ENCODE measurements around the gene ECEL1.
"Not testable (repeated sequence)": the region's sequence is repeated elsewhere in the genome, so short reads cannot be mapped to it uniquely, and the experiment has no call there.

Gene ECEL1

GRCh38 chr2:232487385-232488096, at the start of gene ECEL1:
Gene ECEL1 (minus strand): TSS chr2:232487834. CDS start chr2:232486653, 1,181 bp downstream.
- FAIRE-seq, result no peak

GRCh38 chr2:232537079-232537478, 49.4 kb upstream of the ECEL1 start:
- FAIRE-seq, result no peak

- no peak for FAIRE-seq
Observed at GRCh38 chr2:232535761-232536530, 48.3 kb upstream of the ECEL1 start.

GRCh38 chr2:232534940-232535651, 47.5 kb upstream of the ECEL1 start:
- FAIRE-seq, result no peak

GRCh38 chr2:232533944-232534710, 46.5 kb upstream of the ECEL1 start:
- no peak for FAIRE-seq

- not testable (repeated sequence) for FAIRE-seq
Observed at GRCh38 chr2:232532821-232533220, 45.2 kb upstream of the ECEL1 start.

- no peak for FAIRE-seq
Observed at GRCh38 chr2:232532419-232532818, 44.8 kb upstream of the ECEL1 start.

- FAIRE-seq, result no peak
Observed at GRCh38 chr2:232530626-232531260, 43.1 kb upstream of the ECEL1 start.

GRCh38 chr2:232529806-232530547, 42.3 kb upstream of the ECEL1 start:
- FAIRE-seq, result no peak

GRCh38 chr2:232528746-232529460, 41.3 kb upstream of the ECEL1 start:
- FAIRE-seq, result no peak

- no peak for FAIRE-seq
Observed at GRCh38 chr2:232527905-232528470, 40.4 kb upstream of the ECEL1 start.

GRCh38 chr2:232526372-232526941, 38.8 kb upstream of the ECEL1 start:
- no peak for FAIRE-seq

- no peak for FAIRE-seq
Observed at GRCh38 chr2:232525791-232526371, 38.2 kb upstream of the ECEL1 start, which contains the start of gene CHRND. Gene CHRND (plus strand): TSS chr2:232526160. CDS start chr2:232526216, 56 bp downstream.

GRCh38 chr2:232525199-232525598, 37.6 kb upstream of the ECEL1 start:
- FAIRE-seq, result no peak

GRCh38 chr2:232524771-232525170, 37.1 kb upstream of the ECEL1 start:
- FAIRE-seq, result no peak

GRCh38 chr2:232523682-232524597, 36.3 kb upstream of the ECEL1 start:
- no peak for FAIRE-seq

- no peak for FAIRE-seq
Observed at GRCh38 chr2:232523402-232523681, 35.7 kb upstream of the ECEL1 start.

- FAIRE-seq, result no peak
Observed at GRCh38 chr2:232522623-232523401, 35.2 kb upstream of the ECEL1 start.

All from islet of Langerhans (tissue), 1 donor.